Subcutaneous adipose tissue (tissue), 4 donors: ENCODE data around the gene NUDT15. TPM values are rescaled to one million over a fixed set of nuclear protein-coding genes. Genes with fewer than 3 reads are reported as not detected.

Experiments
- total RNA-seq, 4 donors: library from RNA; depleted of rRNA; stranded (reverse); fragments of >200 nt; gene quantifications; one replicate each; pipeline ENCODE4 v1.1.0, GENCODE V29; 2016
- TF ChIP-seq, protein P1 (sequence below): fragments of 450-650 bp; IDR thresholded peaks from one replicate; pipeline ENCODE4 v1.5.1; 2016; ENCODE audit warnings: low read depth, mild to moderate bottlenecking, control low read depth, antibody characterized with exemption, moderate library complexity

NUDT15 gene
- total RNA-seq, 4 donors from 2014 or later: 6.6 to 15.3 (median 13.2) TPM

DNA sequence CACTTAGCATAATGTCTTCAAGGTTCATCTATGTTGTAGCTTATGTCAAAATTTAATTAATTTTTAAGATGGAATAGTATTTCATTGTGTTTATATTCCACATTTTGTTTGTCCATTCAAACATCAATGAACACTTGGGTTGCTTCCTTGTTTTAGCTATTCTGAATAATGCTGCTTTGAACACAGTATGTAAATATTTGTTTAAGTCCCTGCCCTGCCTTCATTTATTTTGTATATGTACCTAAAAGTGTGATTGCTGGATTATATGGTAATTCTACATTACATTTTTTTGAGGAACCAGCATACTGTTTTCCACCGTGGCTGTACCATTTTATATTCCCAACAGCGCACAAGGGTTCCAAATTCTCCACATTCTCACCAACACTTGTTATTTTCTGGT lies 18.9 kb upstream of the NUDT15 start:
- TF ChIP-seq, protein P1, sequence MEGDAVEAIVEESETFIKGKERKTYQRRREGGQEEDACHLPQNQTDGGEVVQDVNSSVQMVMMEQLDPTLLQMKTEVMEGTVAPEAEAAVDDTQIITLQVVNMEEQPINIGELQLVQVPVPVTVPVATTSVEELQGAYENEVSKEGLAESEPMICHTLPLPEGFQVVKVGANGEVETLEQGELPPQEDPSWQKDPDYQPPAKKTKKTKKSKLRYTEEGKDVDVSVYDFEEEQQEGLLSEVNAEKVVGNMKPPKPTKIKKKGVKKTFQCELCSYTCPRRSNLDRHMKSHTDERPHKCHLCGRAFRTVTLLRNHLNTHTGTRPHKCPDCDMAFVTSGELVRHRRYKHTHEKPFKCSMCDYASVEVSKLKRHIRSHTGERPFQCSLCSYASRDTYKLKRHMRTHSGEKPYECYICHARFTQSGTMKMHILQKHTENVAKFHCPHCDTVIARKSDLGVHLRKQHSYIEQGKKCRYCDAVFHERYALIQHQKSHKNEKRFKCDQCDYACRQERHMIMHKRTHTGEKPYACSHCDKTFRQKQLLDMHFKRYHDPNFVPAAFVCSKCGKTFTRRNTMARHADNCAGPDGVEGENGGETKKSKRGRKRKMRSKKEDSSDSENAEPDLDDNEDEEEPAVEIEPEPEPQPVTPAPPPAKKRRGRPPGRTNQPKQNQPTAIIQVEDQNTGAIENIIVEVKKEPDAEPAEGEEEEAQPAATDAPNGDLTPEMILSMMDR: no peak

DNA sequence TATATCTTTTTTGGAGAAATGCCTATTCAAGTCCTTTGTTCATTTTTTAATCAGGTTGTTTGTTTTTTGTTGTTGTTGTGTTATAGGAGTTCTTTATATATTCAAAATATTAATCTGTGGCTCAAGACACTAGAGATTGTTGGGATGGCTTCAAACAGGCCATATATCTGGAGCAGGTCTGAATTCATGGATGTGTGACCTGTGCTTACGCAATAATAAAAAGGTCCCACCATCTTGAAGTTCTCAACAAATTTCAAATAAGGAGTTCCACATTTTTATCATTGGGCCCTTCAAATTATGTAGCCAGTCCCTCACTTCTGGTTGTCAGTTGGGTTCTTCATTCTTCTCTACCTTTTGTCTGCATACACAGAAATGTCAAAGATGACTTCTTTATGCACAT lies 17.7 kb upstream of the NUDT15 start:
- TF ChIP-seq, protein P1: no peak

DNA sequence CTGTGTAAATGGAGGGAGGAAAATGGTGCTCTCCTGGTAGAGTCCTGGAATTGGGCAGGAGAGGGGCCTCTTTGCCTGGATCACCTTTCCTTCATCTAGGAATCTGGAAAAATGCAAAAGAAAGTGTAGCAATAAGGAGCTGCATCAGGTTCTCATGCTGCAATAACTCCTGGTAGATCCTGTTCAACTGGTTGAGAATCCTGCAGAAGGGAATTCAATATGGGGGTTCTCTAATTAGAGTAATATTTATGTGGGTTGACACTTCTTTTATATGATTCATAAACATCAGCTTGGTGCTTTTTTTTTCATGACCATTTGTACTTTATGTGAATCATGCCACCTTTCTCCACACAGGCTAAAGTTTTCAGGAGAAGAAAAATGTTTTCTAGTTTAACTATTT lies 9.5 kb upstream of the NUDT15 start:
- TF ChIP-seq, protein P1: no peak

DNA sequence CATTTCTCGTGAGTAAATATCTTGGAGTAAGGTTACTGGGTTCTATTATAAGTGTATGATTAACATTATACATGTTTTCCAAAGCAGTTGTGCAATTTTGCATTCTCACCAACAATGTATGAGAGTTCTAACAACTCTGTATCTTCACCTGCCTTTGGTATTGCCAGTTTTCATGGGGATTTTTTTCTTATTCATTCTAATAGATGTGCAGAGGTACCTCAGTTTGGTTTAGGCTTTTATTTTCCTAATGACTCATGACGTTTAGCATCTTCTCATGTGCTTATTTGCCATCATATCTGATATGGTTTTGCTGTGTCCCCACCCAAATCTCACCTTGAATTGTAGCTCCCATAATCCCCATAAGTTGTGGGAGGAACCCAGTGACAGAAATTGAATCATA lies 7.7 kb upstream of the NUDT15 start:
- TF ChIP-seq, protein P1: no peak

DNA sequence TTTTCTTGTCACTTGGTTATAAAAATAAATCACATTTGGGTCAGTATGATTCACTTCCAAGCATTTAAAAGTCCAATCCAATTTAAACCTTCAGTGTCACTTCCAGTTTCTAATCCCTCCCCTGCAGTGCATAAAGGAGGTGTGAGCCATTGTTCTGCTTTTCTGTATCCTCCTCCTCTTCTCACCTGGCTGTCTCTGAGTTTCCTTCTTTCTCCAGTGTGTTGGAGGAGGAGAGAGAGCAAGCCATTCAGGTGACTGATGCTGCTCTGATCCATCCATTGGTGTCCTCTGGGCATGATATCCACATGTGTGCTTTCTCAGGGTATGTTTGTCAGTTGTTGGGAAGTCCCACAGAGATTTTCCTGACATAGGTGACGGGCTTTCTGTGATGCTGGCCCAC lies 1.2 kb downstream of the NUDT15 start:
- TF ChIP-seq, protein P1: no peak

DNA sequence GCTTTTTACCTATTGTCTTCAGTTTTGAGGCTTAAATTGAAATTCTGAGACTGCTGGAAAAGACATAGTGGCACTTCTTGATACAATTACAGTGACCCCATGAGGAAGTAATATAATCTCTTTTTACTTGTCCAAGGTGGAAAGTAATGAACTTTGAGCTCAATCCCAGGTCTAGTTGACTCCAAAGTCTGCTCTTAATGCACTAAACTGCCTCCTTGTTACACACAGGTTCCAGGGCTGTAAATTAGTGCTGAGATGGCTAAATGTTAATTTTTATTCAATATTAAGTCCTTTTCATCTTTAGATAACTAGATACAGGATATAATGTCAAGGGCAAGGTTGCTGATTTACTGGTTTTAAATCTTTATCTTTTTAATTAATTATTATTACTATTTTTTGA lies 2.5 kb downstream of the NUDT15 start:
- TF ChIP-seq, protein P1: no peak

DNA sequence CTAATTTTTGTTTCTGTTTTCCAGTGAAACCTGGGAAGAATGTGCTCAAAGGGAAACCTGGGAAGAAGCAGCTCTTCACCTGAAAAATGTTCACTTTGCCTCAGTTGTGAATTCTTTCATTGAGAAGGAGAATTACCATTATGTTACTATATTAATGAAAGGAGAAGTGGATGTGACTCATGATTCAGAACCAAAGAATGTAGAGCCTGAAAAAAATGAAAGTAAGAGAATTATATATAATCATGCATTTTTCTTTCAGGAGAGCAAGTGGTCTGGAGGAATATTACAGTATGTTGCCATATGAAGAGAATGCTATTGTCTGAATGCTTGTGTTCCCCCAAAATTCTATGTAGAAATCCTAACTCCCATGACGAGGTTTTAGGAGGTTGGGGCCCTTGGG lies 3.4 kb downstream of the NUDT15 start:
- TF ChIP-seq, protein P1: no peak
